Colon (tissue), 2 donors: Measurements from ENCODE around the gene ZDHHC7.
"Not testable (repeated sequence)": the region's sequence is repeated elsewhere in the genome, so short reads cannot be mapped to it uniquely, and the experiment has no call there.

ENCODE experiments used
- FAIRE-seq: peaks from 2 replicates; lab custom pipeline; 2012; peaks lifted over from hg19 to GRCh38; lab: Jason Lieb, UNC
- donor health status: control.
- donor health status: control.

ZDHHC7 gene

DNA sequence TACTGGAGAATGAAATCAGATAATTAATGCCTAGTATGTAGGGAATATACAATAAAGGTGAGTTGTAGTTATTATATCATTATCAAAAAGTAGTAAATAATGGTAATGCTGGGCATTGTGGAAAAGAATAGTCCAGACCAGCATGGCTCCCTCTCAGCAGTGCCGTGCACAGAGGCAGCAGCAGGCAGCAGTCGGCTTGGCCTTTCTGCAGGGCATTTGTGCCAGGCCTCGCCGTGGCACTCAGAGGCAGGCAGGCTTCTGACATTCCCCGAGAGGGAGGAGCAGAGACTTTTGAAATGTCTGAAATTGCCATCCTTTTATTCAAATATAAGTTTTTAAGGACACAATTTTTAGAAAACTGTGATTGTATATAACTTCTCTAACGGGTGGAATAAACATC is 31.3 kb upstream of the ZDHHC7 start:
- no peak for FAIRE-seq

DNA sequence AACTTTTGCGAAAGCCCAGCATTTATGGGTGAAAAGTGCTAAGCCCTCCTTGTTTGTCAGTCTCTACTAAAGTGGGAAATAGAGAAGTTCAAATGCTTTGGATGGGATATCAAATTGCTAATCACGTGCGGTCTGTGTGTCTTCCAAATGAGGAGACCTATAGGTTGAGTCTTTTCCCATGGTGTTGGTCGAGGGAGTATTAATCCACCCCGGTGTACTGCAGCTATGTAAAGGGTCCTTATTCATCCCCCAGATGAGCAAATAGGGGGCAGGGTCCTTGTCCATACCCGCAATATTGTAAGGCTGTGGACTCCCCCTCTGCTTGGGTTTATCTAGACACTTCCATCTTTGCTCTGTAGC is 30.8 kb upstream of the ZDHHC7 start:
- FAIRE-seq = no peak

DNA sequence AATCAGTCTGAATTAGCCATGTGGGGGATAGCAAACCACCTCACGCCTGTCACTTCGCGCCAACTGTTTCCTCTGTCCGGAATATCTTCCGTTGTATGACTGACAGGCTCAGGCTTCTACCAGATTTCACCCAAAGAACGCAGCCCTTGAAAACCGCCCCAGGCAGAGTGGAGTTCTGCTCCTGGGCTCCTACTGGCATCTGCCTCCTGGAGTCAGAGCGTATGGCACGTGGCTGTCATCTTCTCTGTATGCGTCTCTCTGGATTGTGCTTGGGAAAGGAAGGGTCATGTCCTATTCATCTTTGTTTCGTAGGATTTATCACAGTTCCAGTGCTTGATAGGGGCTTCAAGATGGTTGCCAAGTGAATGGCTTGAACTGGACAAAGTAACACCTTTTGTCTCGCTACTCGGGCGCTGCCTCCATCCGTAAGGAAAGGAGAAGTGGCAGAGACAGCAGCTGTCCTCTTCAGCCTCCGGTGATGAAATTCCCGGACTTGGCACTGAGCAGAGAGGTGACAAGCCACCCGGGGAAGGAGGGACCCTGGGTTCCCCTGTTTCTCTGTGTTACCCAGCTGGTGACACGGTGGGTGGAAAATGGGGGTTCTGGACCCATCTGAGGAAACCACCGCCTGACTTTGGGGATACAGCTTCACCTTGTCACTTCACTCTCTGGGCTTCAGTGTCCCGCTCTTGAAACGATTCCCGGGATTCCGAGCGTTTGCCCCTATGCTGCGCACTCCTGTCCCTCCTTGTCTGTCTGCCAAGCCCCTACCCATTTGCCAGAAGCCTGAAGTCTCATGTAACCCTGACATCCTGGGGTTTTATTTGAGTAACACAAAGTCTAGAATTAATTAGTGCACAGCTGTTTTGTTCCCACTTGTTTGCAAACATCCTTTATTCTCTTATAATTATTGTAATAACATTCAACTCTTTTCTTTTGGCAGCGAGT is 30.2 kb upstream of the ZDHHC7 start:
- FAIRE-seq = no peak

GRCh38 chr16:85040685-85041084 is 29.4 kb upstream of the ZDHHC7 start:
- FAIRE-seq = no peak

GRCh38 chr16:85037721-85038120 is 26.4 kb upstream of the ZDHHC7 start:
- FAIRE-seq = no peak

DNA sequence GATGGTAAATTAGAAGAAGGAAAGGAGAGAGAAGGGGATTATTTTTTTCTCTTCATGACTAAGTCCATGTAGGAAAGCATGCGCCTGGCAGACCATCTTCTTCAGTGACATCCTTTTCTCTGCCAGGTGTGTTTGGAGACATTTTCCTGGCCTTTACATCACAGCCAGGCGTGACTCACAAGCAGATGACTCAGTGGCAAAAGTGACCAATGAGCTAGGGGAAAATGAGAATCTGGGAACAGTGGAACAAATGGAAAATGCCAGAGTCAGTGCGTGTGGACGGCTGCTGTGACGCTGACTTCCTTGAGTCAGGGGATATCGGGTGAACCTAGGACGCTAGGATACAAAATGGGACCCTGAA is 25.7 kb upstream of the ZDHHC7 start:
- no peak for FAIRE-seq

GRCh38 chr16:85036236-85037049 is 25.1 kb upstream of the ZDHHC7 start:
- no peak for FAIRE-seq

DNA sequence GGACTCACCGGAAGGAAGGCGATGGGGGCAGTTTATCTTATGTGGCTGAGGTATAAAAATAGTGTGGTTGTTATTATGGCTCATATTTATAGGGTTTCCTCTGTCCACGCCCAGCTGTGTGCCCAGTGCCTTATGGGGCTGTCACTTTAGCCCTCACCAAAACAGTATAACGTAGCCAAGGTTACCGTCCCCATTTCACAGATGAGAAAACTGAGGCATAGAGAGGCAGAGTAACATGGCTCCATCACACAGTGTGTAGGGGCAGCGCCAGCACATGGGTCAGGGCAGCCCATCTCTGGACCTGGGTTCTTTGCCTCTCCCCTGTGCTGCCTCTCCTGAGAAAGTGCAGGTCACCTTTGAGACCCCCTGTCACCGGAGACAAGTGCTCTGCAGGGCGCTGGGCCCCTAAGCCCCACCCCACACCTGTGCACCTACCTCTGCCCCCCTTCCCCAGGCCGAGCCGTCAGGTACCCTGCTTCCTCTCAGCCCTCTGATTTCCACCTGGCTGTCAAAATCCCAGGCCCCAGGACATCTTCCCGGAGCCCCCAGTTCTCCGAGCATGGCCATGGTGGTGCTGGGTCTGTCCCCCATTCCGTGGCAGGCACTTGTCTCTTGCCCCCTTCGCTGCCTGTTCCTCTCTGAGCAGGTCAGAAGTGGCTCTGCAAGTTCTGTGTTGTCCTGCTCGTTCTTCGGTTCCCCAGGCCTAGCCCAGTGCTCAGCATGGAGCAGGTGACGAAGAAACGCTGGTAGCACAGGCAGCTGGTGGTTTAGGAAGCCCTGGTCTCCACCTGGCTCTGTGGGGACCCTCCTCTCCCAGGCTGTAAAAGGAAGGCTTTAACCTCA is 23.5 kb upstream of the ZDHHC7 start:
- FAIRE-seq = no peak

GRCh38 chr16:85033171-85033570 is 21.8 kb upstream of the ZDHHC7 start:
- FAIRE-seq = no peak

GRCh38 chr16:85032187-85032586 is 20.9 kb upstream of the ZDHHC7 start:
- FAIRE-seq = not testable (repeated sequence)

DNA sequence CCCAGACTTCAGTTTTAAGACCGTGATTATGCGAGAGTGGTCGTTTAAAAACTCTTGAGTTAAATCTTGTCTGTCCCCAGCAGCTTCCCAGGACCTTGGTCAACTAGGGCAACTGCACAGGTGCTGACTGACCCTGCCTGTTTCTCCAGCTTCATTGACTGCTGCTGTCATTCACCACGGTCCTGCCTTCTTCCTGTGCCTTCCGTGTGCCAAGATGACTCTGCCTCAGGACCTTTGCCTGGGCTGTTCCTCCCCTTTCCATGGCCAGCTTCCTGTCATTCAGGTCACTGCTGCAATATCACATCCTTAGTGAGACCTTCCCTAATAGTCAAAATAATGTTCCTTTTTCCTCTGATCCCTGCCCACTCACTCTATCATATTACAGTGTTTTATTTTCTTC is 20.1 kb upstream of the ZDHHC7 start:
- FAIRE-seq = no peak

GRCh38 chr16:85029981-85030401 is 18.7 kb upstream of the ZDHHC7 start:
- no peak for FAIRE-seq

DNA sequence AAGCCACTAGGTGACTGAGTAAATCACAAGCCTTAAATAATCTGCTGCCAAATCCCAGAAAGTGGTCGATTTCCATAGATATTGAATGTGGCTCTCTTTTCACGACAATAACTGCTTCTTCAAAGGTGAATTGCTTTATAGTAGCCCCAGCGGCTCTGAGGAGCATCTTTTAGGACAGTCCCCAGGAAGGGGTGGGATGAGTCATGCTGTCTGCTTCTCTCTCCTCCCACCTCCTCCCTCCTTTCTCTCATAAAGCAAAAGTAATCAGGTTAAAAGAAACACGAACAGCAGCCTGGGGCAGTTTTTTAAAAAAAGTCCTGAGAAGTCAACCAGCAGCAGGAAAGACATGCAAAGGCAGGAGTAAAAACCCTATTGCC is 18.1 kb upstream of the ZDHHC7 start:
- FAIRE-seq = no peak

DNA sequence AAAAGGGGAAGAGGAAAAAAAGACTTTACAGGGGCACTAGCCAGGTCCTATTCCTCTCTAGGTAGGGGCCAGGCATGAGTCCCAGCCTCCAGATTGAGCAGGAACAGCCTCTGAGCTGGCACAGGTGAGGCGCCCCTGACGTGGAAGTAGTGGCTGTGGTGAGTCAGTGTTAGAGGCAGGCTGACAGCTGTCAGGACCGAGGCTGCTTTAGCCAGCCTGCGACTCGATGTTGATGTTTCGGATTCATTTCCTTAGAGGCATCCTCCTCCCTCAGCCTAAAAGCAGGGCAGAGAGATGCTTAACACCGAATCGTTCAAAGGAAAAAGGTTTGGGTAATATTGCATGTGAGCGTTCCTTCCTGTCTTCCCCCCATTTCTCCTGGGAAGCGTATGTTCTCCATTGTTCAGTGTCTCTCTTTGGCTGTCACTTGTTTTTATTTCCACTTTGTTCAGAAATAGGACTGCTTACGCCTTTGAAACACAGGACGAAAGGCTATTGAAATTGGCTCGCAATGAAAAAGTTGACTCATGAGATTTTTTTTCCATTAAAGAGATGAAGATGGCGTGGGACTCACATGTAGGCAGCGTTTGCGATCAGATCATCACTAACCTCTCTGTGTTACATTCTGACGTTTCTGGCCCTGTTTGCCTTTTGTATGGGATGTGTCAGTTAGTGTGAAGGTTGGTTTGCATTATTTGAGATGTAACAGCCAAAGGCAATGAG is 17.5 kb upstream of the ZDHHC7 start:
- no peak for FAIRE-seq

DNA sequence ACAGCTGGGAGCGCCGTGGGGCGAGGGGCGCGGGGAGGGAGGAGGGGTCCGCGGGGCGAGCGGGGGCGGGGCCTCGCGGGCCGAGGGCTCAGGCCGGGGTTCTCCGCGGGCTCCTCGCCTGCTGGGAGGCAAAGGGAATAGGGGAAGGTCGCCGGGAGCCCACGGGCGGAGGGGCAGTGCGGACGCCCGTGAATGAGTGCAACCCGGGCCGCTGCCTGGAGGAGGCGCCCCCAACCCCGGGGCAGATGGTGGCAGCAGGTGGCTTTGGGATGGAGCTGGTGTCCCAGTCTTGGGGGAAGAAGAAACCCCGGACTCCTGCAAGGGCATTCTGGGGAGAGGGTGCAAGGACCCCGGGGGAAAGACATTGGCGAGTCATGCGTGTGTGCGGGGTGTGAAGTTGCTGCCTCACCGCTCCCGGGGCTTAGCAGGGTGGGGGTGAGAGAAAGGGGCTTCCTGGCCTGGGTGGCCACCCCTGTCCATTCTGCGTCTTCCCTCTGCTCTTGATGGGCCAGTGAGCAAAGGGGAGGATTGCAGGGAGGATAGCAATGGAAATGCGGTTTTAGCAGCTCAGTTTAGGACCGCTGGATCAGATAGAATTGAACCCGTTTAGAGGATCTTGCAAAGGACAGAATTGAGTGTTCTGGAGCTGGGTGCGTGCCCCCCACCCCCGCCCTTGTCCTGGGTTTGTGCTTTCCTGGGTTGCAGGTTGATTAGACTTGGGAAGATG is 16.8 kb upstream of the ZDHHC7 start:
- FAIRE-seq = no peak

GRCh38 chr16:85027349-85027957 is 16.1 kb upstream of the ZDHHC7 start, which contains the start of gene KIAA0513:
Gene KIAA0513, plus strand, starts transcription at chr16:85027795. Its CDS starts 39,277 bp downstream, at chr16:85067072.
- no peak for FAIRE-seq

DNA sequence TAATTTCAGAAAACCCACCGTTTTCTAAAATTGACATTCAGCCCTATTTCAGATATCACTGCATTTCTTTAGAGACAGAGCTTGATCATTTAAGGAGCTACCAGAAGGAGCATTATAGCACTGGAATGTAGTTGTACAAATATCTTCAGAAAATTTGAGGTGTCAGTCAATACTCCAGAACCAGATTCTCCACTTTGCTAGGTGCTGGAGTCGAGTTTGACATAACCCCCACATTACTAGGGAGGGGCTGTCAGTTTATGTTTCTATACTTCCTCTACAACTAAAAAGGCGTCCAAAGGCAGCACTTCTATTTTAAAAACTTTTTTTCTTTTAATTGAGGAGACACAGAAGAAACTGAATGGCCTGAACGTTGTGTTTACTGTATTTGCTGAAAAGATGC is 15.4 kb upstream of the ZDHHC7 start:
- FAIRE-seq = no peak

DNA sequence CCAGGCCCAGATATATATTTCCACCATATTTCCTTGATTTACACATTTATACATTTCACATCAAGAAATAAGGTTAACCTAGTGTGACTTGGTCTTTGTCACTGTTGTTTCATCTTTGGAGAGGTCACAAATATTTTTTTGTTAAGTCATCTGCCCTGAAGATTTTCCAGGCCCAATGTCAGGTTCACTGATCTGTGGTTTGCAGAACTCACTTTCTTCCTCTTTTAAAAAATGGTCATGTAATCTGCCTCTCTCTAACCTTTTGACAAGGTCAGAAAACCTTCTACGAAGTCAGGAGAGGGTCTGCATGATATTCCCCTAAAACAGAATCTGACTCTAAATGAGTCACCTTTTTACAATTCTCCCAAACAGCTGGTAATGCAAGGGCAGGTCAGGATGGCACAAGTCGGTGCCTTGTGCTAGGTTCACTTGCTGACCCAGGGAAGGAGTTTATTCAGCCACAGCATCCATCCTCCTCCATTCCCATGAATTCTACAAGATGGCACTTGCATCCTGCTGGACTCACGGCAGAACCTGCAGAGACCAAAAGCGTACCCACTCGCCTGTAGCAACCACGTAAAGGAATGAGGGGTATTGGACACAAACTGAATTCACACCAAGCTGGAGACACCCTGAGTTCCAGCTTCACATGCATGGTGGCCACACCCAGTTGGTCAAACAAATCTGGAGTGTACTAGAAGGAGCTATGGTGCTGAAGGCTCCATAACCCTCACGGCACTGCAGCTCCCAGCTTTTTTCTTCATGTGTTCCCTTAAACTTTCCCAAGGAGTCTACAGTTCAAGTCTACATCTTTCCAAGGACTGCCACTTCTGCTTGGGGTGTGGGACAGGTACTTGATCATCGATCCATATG is 14.7 kb upstream of the ZDHHC7 start:
- no peak for FAIRE-seq

- FAIRE-seq = no peak
These were observed 8.4 kb upstream of the ZDHHC7 start for GRCh38 chr16:85019659-85020245.
